GM19025 (cell line): ENCODE data around the gene FAM168A.
"Not testable (repeated sequence)": the region's sequence is repeated elsewhere in the genome, so short reads cannot be mapped to it uniquely, and the experiment has no call there.

Source experiments
- ATAC-seq: cut with Tn5 transposase; IDR thresholded peaks from one replicate; pipeline ENCODE4 v1.9.1; 2021; ENCODE audit warnings: mild to moderate bottlenecking, low read depth, moderate library complexity; ENCODE audit not compliant: unreplicated experiment

Gene FAM168A

GRCh38 chr11:73597336-73597955, 466 bp downstream of the FAM168A start:
- ATAC-seq, result no peak

- no peak for ATAC-seq
Observed at GRCh38 chr11:73596547-73596946, 1.4 kb downstream of the FAM168A start.

- ATAC-seq, result no peak
Observed at GRCh38 chr11:73592640-73593039, 5.3 kb downstream of the FAM168A start.

- no peak for ATAC-seq
Observed at GRCh38 chr11:73591743-73592142, 6.2 kb downstream of the FAM168A start.

GRCh38 chr11:73590991-73591390, 6.9 kb downstream of the FAM168A start:
- no peak for ATAC-seq

- ATAC-seq, result no peak
Observed at GRCh38 chr11:73586791-73587190, 11.1 kb downstream of the FAM168A start.

- ATAC-seq, result no peak
Observed at GRCh38 chr11:73585834-73586575, 11.9 kb downstream of the FAM168A start.

GRCh38 chr11:73584831-73585230, 13.1 kb downstream of the FAM168A start:
- no peak for ATAC-seq

- ATAC-seq, result no peak
Observed at GRCh38 chr11:73582653-73583052, 15.3 kb downstream of the FAM168A start.

- ATAC-seq, result not testable (repeated sequence)
Observed at GRCh38 chr11:73580749-73581148, 17.2 kb downstream of the FAM168A start.

- no peak for ATAC-seq
Observed at GRCh38 chr11:73579641-73580434, 18.1 kb downstream of the FAM168A start.

- ATAC-seq, result no peak
Observed at GRCh38 chr11:73578592-73579185, 19.2 kb downstream of the FAM168A start.

- ATAC-seq, result no peak
Observed at GRCh38 chr11:73577496-73577917, 20.4 kb downstream of the FAM168A start.

GRCh38 chr11:73576185-73576614, 21.7 kb downstream of the FAM168A start:
- no peak for ATAC-seq

GRCh38 chr11:73571982-73572381, 25.9 kb downstream of the FAM168A start:
- ATAC-seq, result not testable (repeated sequence)

- no peak for ATAC-seq
Observed at GRCh38 chr11:73570415-73571114, 27.3 kb downstream of the FAM168A start.

- no peak for ATAC-seq
Observed at GRCh38 chr11:73566977-73567755, 30.7 kb downstream of the FAM168A start.

GRCh38 chr11:73566422-73566821, 31.5 kb downstream of the FAM168A start:
- ATAC-seq, result no peak

- no peak for ATAC-seq
Observed at GRCh38 chr11:73565804-73566203, 32.1 kb downstream of the FAM168A start.

GRCh38 chr11:73564903-73565302, 33.0 kb downstream of the FAM168A start:
- ATAC-seq, result no peak
